ENCODE data around the gene ODAD3.
"Not testable (repeated sequence)": the region's sequence is repeated elsewhere in the genome, so short reads cannot be mapped to it uniquely, and the experiment has no call there.

Gene ODAD3

DNA sequence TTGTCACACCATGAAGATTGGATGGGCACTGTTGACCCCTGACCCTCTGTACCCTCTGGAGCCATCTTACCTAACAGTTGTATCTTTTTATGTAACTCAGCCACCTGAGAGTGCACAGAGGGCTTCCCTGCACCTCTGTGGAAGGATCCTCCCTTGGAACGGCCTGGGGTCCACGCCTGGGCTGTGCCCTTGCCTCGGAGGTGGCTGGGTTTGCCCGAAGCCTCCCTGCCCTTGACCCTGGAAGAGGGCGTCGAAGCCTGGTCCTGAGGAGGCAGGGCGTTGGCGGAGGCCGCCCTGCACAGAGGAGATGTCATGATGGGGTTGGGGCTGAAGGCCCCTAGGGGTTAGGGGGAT lies 241 bp downstream of the ODAD3 start:
- DNase-seq = no peak

- DNase-seq = not testable (repeated sequence)
These were observed 1.4 kb downstream of the ODAD3 start for GRCh38 chr19:11433526-11433925.

- no peak for DNase-seq
These were observed 8.3 kb downstream of the ODAD3 start for GRCh38 chr19:11426656-11427055.

DNA sequence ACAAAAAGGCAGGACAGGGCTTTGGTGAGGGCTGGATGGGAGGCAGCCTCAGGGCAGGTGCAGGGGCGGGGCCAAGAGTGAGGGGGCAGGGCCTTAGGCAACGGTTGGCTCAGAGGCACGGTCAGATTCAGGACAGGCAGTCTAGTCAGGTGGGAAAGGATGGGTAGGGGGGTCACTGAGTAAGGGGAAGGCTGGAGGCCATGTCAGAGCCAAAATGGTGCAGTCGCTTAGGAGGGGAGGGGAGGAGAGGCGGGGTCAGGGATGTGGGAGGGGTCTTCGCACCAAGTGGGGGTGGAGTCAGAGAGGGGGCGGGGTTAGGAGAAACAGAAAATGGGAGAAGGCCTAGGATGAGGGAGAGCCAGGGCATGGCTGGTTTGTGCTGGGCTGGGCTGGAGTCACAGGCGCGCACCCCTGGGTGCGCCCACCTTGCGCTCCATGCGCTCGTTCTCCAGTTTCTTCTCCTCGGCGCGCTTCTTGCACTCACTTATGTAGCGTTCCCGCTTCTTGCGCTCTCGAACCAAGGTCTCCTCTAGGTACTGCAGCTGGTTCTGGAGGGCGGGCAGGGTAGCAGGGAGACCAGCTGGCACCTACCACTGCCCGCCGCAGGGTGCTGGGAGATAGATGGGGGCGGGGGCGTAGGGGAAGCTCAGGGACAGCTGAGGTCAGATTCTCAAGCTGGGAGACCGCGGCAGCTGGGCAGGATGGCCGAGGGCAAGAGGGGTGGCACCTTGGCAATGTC lies 9.0 kb downstream of the ODAD3 start:
- no peak for DNase-seq

GRCh38 chr19:11423791-11424181 lies 11.1 kb downstream of the ODAD3 start:
- no peak for DNase-seq

GRCh38 chr19:11423164-11423790 lies 11.6 kb downstream of the ODAD3 start:
- DNase-seq = no peak

DNA sequence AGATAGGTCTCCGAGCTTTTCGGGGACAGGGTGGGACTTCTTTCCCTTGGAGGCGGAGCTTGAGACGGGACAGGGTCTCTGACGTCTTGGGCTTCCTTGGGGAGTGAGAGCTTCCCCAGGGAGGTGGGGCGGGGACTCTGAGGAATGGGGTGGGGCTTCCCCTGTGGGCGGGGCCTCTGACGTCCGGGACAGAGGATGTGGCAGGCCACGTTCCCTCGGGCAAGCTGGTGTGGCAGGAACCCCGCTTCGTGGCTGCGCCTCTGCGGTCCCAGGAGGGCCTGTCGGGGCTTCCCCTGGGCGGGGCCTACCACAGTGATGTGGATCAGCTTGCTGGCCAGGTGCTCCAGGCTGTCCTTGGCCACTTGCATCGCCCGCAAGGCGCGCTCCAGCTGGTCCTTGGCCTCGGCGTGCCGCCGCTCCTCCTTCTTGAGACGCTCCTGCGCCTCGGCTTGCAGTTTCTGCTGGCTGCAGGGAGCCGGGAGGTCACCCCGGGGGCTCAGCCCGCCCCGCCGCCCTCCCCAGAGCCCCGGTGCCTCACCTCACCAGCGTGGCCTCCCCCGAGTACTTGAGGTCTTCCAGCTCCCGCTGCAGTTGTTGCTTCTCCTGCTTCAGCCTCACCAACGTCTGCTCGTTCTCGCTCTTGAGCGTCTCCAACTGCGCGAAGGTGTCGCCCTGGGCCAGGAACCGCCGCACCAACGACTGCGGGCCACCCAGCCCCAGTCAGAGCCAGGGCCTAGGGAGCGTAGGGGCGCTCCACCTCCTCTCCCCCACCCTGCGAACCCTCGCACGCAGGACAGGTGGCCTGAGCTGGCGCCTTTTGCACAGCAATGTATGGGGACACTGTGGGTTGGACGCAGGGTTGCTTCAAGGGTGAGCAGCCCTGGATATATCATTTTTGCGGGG lies 12.5 kb downstream of the ODAD3 start:
- DNase-seq = no peak

- DNase-seq = no peak
These were observed 13.4 kb downstream of the ODAD3 start for GRCh38 chr19:11421371-11422098.

DNA sequence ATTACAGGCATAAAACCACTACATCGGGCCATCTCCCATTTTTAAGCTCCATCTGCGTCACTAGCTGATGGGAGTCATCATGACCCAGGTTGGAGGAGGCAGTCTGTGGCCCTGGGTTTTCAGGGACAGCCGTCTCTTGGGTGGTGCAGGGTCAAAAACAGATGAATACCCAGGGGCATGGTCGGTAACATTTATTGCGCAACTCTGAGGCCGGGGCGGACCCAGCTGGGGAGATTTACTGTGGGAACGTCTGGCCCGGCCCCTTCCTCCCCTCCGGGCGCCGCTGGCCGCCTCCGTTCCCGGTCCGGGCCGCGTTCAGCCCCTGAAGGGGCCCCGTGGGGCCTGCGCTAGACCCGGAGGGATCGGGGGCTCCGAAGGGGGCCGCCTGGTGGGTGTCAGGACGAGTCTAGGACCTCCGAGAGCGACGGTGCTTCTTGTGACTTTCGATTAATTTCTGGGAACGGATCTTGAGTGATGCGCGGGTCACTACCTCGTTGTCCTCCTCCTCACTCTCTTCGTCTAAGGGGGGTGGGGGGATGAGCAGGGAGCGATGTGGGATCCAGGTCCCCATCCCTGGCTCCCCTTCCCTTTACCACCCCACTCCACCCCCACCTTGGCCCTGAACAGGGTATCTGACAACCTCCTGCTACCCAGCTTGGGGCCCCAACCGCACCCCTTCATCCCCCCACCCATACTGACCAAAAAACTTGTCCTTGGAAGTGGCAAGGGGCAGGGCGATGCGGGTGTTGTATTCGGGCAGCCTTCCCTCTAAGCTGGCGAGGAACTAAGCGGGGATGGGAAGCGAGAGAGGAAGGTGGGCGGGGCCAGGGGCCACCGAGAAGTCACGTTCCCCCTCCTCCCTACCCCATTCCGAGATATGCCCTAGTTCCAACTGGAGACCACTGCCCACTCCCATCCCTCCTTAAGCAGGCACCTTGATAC lies 14.2 kb downstream of the ODAD3 start:
- DNase-seq = no peak

- DNase-seq = no peak
These were observed 16.1 kb downstream of the ODAD3 start, which contains the start of gene RGL3 for GRCh38 chr19:11418549-11419506. TSS of gene RGL3 (minus strand) at chr19:11419314. CDS start at chr19:11419278, 36 bp downstream.

GRCh38 chr19:11418094-11418548 lies 16.8 kb downstream of the ODAD3 start:
- DNase-seq = no peak

GRCh38 chr19:11416346-11417052 lies 18.4 kb downstream of the ODAD3 start:
- no peak for DNase-seq

DNA sequence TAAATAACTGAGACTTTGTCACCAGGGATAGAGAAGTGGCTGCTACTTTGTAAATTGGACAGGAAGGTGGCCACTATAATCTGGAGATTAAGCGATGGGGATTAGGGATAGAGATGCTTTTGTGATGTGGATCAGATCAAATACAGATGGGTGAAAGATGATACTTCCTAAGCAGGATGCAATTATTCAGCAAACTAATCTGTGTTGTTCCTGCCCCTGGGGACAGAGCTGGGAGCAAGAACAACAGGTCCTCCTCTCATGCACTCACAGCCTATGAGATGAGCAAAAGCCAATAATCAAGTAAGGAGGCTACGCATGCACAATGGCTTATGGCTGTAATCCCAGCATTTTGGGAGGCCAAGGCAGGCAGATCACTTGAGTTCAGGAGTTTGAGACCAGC lies 20.4 kb downstream of the ODAD3 start:
- no peak for DNase-seq

DNA sequence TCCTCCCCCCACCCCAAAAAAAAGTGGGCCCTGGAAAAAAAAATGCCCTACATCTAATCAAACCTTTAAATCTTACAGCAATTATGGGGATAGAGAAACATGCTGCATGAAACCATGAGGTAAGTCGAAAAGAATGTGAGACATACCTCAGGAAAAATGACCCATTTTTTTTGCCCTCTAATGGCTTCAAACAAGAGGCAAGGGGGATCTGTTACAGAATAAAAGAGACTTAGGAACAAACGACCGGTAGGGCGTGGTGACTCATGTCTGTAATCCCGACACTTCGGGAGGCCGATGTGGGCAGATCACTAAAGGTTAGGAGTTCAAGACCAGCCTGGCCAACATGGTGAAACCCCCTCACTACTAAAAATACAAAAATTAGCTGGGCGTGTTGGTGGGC lies 24.2 kb downstream of the ODAD3 start:
- DNase-seq = no peak

DNA sequence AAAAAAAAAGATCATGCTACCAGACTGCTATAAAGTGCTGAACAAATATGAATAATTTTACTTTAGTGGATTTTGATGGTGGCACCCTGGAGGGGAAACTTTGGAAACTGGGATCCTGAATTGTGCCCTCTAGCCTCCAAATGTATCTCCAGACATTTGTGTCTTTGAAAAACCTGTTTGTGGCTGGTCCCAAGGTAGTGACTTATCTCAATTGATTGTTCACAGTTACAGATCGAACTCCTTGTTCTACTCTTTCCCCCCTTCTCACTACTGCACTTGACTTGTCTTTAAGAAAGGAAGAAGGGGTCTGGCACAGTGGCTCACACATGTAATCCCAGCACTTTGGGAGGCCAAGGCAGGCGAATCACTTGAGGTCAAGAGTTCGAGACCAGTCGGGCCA lies 26.3 kb downstream of the ODAD3 start:
- DNase-seq = no peak

GRCh38 chr19:11406703-11407236 lies 28.2 kb downstream of the ODAD3 start:
- DNase-seq = not testable (repeated sequence)

- DNase-seq = no peak
These were observed 28.9 kb downstream of the ODAD3 start for GRCh38 chr19:11405846-11406643.

DNA sequence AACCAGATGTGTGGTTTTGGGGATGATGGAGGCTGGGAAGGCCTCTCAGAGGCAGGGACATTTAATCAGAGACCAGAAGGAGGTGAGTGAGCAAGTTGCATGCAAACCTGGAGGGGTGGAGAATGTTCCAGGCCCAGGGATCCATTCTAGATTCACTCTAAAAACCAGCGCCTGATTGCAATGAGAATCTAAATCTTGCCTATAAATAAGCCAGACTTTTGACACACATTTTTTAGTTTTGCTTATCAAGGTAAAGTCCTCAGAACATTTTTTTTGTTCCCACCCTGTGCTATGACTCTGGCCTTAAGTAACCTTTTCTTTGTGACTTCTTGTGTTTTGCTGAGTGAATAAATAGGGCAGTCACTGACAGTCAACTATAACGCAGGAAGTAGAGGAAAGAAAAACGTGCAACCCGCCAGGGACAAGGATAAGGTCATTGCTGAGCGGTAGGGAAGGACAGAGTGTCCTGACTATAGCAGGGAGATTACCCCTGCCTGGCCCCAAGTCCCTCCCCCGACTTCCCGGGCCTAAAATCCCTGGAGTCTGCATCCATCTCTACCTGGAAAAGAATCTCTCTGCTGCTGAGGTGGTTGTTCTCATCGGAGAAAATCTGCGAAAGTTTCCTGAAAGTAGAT lies 30.2 kb downstream of the ODAD3 start:
- DNase-seq = no peak

All from NCI-H187 treated with DMSO at 0.1 percent for 48 hours (cell line).